Kidney (tissue), 22 donors: ENCODE measurements around the gene AIFM2. TPM values are rescaled to one million over a fixed set of nuclear protein-coding genes. Genes with fewer than 3 reads are reported as not detected.
"Not testable (repeated sequence)": the region's sequence is repeated elsewhere in the genome, so short reads cannot be mapped to it uniquely, and the experiment has no call there.

Experiments used
- DNase-seq, 5 donors: peaks; one replicate each; pipeline ENCODE4 v3.0.0-alpha.2; 2013 to 2020
- FAIRE-seq: peaks from 2 replicates; lab custom pipeline; 2012; peaks lifted over from hg19 to GRCh38; lab: Jason Lieb, UNC
- H3K27ac ChIP-seq, 2 donors: one replicate each; pipeline ENCODE4 v1.7.0; 2013; ENCODE audit warnings: low read depth in 2 of 2, low read length in 2 of 2, inconsistent platforms in 1 of 2
- H3K27me3 ChIP-seq: one replicate; pipeline ENCODE4 v1.7.1; 2013; ENCODE audit warnings: low read length, inconsistent platforms; ENCODE audit not compliant: control insufficient read depth, insufficient read depth
- H3K36me3 ChIP-seq, 3 donors: one replicate each; pipeline versions ENCODE4 v1.7.0 to v1.7.1; 2013; ENCODE audit warnings: low read length in 3 of 3, control low read depth in 1 of 3, inconsistent platforms in 1 of 3; ENCODE audit not compliant: insufficient read depth in 3 of 3, control insufficient read depth in 2 of 3
- H3K4me1 ChIP-seq, 3 donors: one replicate each; pipeline versions ENCODE4 v1.7.0 to v1.7.1; 2013; ENCODE audit warnings: low read length in 3 of 3, inconsistent platforms in 1 of 3, low read depth in 1 of 3; ENCODE audit not compliant: control insufficient read depth in 2 of 3, insufficient read depth in 2 of 3
- H3K4me3 ChIP-seq, 3 donors: one replicate each; pipeline versions ENCODE4 v1.7.0 to v1.8.1; 2013; ENCODE audit warnings: low read length in 3 of 3, control low read depth in 1 of 3, inconsistent platforms in 1 of 3
- H3K9ac ChIP-seq, 3 donors: one replicate each; pipeline versions ENCODE4 v1.7.0 to v1.7.1; 2013; ENCODE audit warnings: low read length in 3 of 3, control low read depth in 1 of 3, inconsistent platforms in 1 of 3
- H3K9me3 ChIP-seq, 3 donors: one replicate each; pipeline versions ENCODE4 v1.7.0 to v1.7.1; 2013; ENCODE audit warnings: low read length in 3 of 3, control low read depth in 1 of 3, inconsistent platforms in 1 of 3; ENCODE audit not compliant: control insufficient read depth in 2 of 3, insufficient read depth in 1 of 3
- CTCF ChIP-seq: IDR thresholded peaks from 3 replicates; pipeline ENCODE4 v1.5.1; 2012; ENCODE audit warnings: mild to moderate bottlenecking, moderate library complexity, borderline replicate concordance; ENCODE audit not compliant: insufficient read depth; ENCODE audit errors: extremely low read depth
- intact Hi-C: fragments of 100-400 bp; cut with DNase I; formaldehyde crosslinking; loops from one replicate; pipeline ENCODE4 v1.11.1; 2022
- long read RNA-seq, 10 donors: library from polyadenylated mRNA in 1 of 10; unstranded in 1 of 10; transcript quantifications; one replicate each; pipeline ENCODE4 v2.0.0 and lab custom pipeline, GENCODE V29; 2021 to 2026
- polyA plus RNA-seq: library from polyadenylated mRNA; stranded (reverse); fragments of 350-450 nt; fragmentation: Illumina TruSeq; extraction: RNeasy Lipid Tissue Mini Kit (QIAGEN cat#74804); gene quantifications from one replicate; pipeline ENCODE4 v1.2.3, GENCODE V29; 2014; ENCODE audit warnings: low read depth, low replicate concordance; ENCODE audit not compliant: insufficient read depth
- total RNA-seq: library from RNA; stranded (reverse); fragmentation: NEBNext Ultra II Directional; extraction: Animal tissue kit (Norgen Biotek cat#: 25700); gene quantifications from one replicate; pipeline ENCODE4 v1.2.1, GENCODE V29; 2021
- donor health status: control.
- donor health status: control.
- donor health status: control.
- donor health status: control.
- donor health status: control.
- donor health status: DM: yes; HTN: yes; CAD: no.
- donor health status: Normal renal cell carcinoma (clear cell type).

AIFM2 gene
- total RNA-seq (12.7 TPM), polyA plus RNA-seq (14.8 TPM)
- long read RNA-seq, donor 1, result 0 reads
- long read RNA-seq, donor 2, partial matches to known transcripts, result 0 of 1 reads
- long read RNA-seq, donor 2, other reads (novel, unspliced or antisense), result 0 of 1 reads
- long read RNA-seq, donor 3, partial matches to known transcripts, result 22 of 55 reads
- long read RNA-seq, donor 3, other reads (novel, unspliced or antisense), result 31 of 55 reads
- long read RNA-seq, donor 4, result 0 reads
- long read RNA-seq, donor 5, result 0 reads
- long read RNA-seq, donor 6, result 0 reads
- long read RNA-seq, donor 7, transcript AIFM2-204 (9 exons, 3,247 nt), result minor isoform, 6 of 30 reads
- long read RNA-seq, donor 7, transcript AIFM2-201 (9 exons, 3,243 nt), result major isoform, 17 of 30 reads
- long read RNA-seq, donor 7, partial matches to known transcripts, result 2 of 30 reads
- long read RNA-seq, donor 7, other reads (novel, unspliced or antisense), result 5 of 30 reads
- long read RNA-seq, donor 8, result 0 reads
- long read RNA-seq, donor 9, result 0 reads
- long read RNA-seq, donor 10, partial matches to known transcripts, result 0 of 2 reads
- long read RNA-seq, donor 10, other reads (novel, unspliced or antisense), result 0 of 2 reads

- FAIRE-seq, result no peak
Observed at GRCh38 chr10:70132098-70133029, at the start of gene AIFM2. Gene AIFM2 (minus strand): TSS chr10:70132825. CDS start chr10:70124084, 8,741 bp downstream.

GRCh38 chr10:70179209-70179608 is 46.6 kb upstream of the AIFM2 start:
- DNase-seq, H3K27ac ChIP-seq, H3K36me3 ChIP-seq, intact Hi-C loops, H3K4me3 ChIP-seq, H3K9ac ChIP-seq, H3K27me3 ChIP-seq, FAIRE-seq, H3K4me1 ChIP-seq, H3K9me3 ChIP-seq: not testable (repeated sequence)

More at GRCh38 chr10:70132098-70133029, at the start of gene AIFM2:
- Histone ChIP-seq H3K36me3 (no peaks in the 10 kb centered on the region), H3K9ac (peak within 1 kb of the TSS; percentile 12 to 91 (median 72)), H3K27me3 (no peaks in the 10 kb centered on the region), H3K27ac (peak within 1 kb of the TSS; percentile 65 to 77), H3K4me1 (peaks cover 0 to 10% (median 6%) of the 10 kb centered on the region in 3 donors), H3K9me3 (no peaks in the 10 kb centered on the region), H3K4me3 (peak within 1 kb of the TSS; percentile 40 to 77 (median 66))
- peak; percentile 71 to 94 (median 84) for DNase-seq
- TF ChIP-seq CTCF, result no peak
- intact Hi-C loops, result no loop called here

- Histone ChIP-seq H3K4me3 (no peak overlapping the region), H3K27ac (no peak overlapping the region), H3K27me3 (no peaks in the 10 kb centered on the region), H3K36me3 (no peaks in the 10 kb centered on the region), H3K9ac (no peak overlapping the region), H3K4me1 (peaks cover 0 to 4% (median 0%) of the 10 kb centered on the region in 3 donors), H3K9me3 (no peaks in the 10 kb centered on the region)
- FAIRE-seq, result no peak
- intact Hi-C loops, result no loop called here
- TF ChIP-seq CTCF, result no peak
- no peak for DNase-seq
Observed at GRCh38 chr10:70178139-70178725, 45.6 kb upstream of the AIFM2 start.
